MM.1S (cell line): Measurements from ENCODE around the gene RAI1.

Experiments
- DNase-seq: peaks from one replicate; pipeline ENCODE4 v3.0.0-alpha.2; 2015
- H2AFZ ChIP-seq: fragments of 300-600 bp; sonication (generic); 2 replicates; pipeline ENCODE4 v1.6.0; 2016; ENCODE audit warnings: antibody characterized with exemption, low read length
- H3F3A ChIP-seq: fragments of 300-600 bp; sonication (generic); 2 replicates; pipeline ENCODE4 v1.6.1; 2016; ENCODE audit warnings: mild to moderate bottlenecking, antibody characterized with exemption, low read length, moderate library complexity, mixed read lengths; ENCODE audit not compliant: insufficient read depth
- H3K27ac ChIP-seq: fragments of 300-600 bp; sonication (generic); 2 replicates; pipeline ENCODE4 v1.5.1; 2016; ENCODE audit warnings: mild to moderate bottlenecking, low read length
- H3K27me3 ChIP-seq: fragments of 300-600 bp; sonication (generic); replicated peaks from 2 replicates; pipeline ENCODE4 v1.6.0; 2016; ENCODE audit warnings: low read length; ENCODE audit not compliant: insufficient read depth
- H3K36me3 ChIP-seq: fragments of 300-600 bp; sonication (generic); replicated peaks from 2 replicates; pipeline ENCODE4 v1.6.1; 2016; ENCODE audit warnings: mild to moderate bottlenecking, low read length, mixed read lengths; ENCODE audit not compliant: insufficient read depth
- H3K4me1 ChIP-seq: fragments of 300-600 bp; sonication (generic); 2 replicates; pipeline ENCODE4 v1.6.1; 2016; ENCODE audit warnings: low read length, mixed read lengths
- H3K4me2 ChIP-seq: fragments of 300-600 bp; sonication (generic); 2 replicates; pipeline ENCODE4 v1.6.0; 2016; ENCODE audit warnings: low read depth, low read length
- H3K4me3 ChIP-seq: fragments of 300-600 bp; sonication (generic); 2 replicates; pipeline ENCODE4 v1.5.1; 2016; ENCODE audit warnings: low read length, mixed read lengths
- H3K79me2 ChIP-seq: fragments of 300-600 bp; sonication (generic); 2 replicates; pipeline ENCODE4 v1.6.1; 2016; ENCODE audit warnings: mixed run types, low read length, mixed read lengths
- H3K9ac ChIP-seq: fragments of 300-600 bp; sonication (generic); 2 replicates; pipeline ENCODE4 v1.6.1; 2016; ENCODE audit warnings: low read length, mixed read lengths
- H3K9me2 ChIP-seq: fragments of 300-600 bp; sonication (generic); replicated peaks from 2 replicates; pipeline ENCODE4 v1.6.1; 2016; ENCODE audit warnings: mild to moderate bottlenecking, low read length, mixed read lengths; ENCODE audit not compliant: insufficient read depth
- H3K9me3 ChIP-seq: fragments of 300-600 bp; sonication (generic); replicated peaks from 2 replicates; pipeline ENCODE4 v1.6.1; 2016; ENCODE audit warnings: mild to moderate bottlenecking, low read length, mixed read lengths; ENCODE audit not compliant: insufficient read depth
- H4K20me1 ChIP-seq: fragments of 300-600 bp; sonication (generic); 2 replicates; pipeline ENCODE4 v1.6.1; 2016; ENCODE audit warnings: mild to moderate bottlenecking, low read length, moderate library complexity, mixed read lengths; ENCODE audit not compliant: insufficient read depth
- EZH2 ChIP-seq: fragments of 300-600 bp; sonication (generic); optimal IDR thresholded peaks from 2 replicates; pipeline ENCODE3; 2017; ENCODE audit warnings: low read depth, mild to moderate bottlenecking, antibody characterized with exemption, low read length, mixed read lengths
- EZH2phosphoT487 ChIP-seq: fragments of 300-600 bp; sonication (generic); IDR thresholded peaks from 2 replicates; pipeline ENCODE4 v1.6.1; 2018; ENCODE audit warnings: antibody characterized with exemption, low read length
- TF ChIP-seq, protein P1 (sequence below): fragments of 300-600 bp; sonication (generic); IDR thresholded peaks from 2 replicates; pipeline ENCODE4 v1.5.1; 2016; ENCODE audit warnings: antibody characterized with exemption, low read length, mixed read lengths

RAI1 gene

DNA sequence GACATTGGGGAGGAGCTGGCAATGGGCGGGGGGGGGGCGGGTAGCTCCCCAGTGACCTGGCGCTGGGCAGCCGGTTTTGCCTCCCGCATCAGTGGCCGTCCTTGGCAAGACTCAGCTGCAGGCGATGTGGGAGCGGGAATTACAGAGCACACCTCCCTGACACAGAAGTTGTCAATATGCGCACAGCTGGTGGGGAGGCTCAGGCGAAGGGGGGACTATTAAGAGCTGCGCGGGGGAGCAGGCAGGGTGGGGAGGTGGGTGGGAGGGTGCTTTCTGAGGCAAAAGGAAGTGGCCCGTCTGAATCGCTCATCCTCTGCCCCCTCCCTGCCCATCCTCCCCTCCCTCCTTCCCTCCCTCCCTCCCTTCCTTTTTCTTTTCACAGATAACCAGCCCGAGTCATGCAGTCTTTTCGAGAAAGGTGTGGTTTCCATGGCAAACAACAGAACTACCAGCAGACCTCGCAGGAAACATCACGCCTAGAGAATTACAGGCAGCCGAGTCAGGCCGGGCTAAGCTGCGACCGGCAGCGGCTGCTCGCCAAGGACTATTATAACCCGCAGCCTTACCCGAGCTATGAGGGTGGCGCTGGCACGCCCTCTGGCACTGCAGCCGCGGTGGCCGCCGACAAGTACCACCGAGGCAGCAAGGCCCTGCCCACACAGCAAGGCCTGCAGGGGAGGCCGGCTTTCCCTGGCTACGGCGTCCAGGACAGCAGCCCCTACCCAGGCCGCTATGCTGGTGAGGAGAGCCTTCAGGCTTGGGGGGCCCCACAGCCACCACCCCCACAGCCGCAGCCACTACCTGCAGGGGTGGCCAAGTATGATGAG, 111.5 kb downstream of the RAI1 start:
- Histone ChIP-seq H3F3A (no peaks in the 10 kb centered on the region), H3K27me3 (no peaks in the 10 kb centered on the region), H3K4me2 (no peak overlapping the region), H3K4me3 (no peak overlapping the region), H3K36me3 (no peaks in the 10 kb centered on the region), H4K20me1 (no peaks in the 10 kb centered on the region), H3K4me1 (no peaks in the 10 kb centered on the region), H3K79me2 (no peaks in the 10 kb centered on the region), H3K27ac (no peak overlapping the region), H3K9me3 (no peaks in the 10 kb centered on the region), H3K9me2 (no peaks in the 10 kb centered on the region), H3K9ac (no peak overlapping the region), H2AFZ (no peak overlapping the region)
- TF ChIP-seq, protein P1, sequence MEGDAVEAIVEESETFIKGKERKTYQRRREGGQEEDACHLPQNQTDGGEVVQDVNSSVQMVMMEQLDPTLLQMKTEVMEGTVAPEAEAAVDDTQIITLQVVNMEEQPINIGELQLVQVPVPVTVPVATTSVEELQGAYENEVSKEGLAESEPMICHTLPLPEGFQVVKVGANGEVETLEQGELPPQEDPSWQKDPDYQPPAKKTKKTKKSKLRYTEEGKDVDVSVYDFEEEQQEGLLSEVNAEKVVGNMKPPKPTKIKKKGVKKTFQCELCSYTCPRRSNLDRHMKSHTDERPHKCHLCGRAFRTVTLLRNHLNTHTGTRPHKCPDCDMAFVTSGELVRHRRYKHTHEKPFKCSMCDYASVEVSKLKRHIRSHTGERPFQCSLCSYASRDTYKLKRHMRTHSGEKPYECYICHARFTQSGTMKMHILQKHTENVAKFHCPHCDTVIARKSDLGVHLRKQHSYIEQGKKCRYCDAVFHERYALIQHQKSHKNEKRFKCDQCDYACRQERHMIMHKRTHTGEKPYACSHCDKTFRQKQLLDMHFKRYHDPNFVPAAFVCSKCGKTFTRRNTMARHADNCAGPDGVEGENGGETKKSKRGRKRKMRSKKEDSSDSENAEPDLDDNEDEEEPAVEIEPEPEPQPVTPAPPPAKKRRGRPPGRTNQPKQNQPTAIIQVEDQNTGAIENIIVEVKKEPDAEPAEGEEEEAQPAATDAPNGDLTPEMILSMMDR = no peak
- no peak for TF ChIP-seq EZH2
- no peak for TF ChIP-seq EZH2phosphoT487
- no peak for DNase-seq

DNA sequence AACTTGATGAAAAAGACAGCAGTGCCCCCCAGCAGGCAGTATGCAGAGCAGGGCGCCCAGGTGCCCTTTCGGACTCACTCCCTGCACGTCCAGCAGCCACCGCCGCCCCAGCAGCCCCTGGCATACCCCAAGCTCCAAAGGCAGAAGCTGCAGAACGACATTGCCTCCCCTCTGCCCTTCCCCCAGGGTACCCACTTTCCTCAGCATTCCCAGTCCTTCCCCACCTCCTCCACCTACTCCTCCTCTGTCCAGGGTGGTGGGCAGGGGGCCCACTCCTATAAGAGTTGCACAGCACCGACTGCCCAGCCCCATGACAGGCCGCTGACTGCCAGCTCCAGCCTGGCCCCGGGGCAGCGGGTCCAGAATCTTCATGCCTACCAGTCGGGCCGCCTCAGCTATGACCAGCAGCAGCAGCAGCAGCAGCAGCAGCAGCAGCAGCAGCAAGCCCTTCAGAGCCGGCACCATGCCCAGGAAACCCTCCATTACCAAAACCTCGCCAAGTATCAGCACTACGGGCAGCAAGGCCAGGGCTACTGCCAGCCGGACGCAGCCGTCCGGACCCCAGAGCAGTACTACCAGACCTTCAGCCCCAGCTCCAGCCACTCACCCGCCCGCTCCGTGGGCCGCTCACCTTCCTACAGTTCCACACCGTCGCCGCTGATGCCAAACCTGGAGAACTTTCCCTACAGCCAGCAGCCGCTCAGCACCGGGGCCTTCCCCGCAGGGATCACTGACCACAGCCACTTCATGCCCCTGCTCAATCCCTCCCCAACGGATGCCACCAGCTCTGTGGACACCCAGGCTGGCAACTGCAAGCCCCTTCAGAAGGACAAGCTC, 112.3 kb downstream of the RAI1 start:
- no peak overlapping the region for H3K4me2 ChIP-seq
- no peak overlapping the region for H2AFZ ChIP-seq
- H3K4me1 ChIP-seq = no peaks in the 10 kb centered on the region
- no peak for DNase-seq
- H3K79me2 ChIP-seq = no peaks in the 10 kb centered on the region
- TF ChIP-seq EZH2phosphoT487 (no peak), EZH2 (no peak)
- TF ChIP-seq, protein P1 = no peak
- no peak overlapping the region for H3K27ac ChIP-seq
- H3F3A ChIP-seq = no peaks in the 10 kb centered on the region
- no peak overlapping the region for H3K4me3 ChIP-seq
- H3K9ac ChIP-seq = no peak overlapping the region
- no peaks in the 10 kb centered on the region for H4K20me1 ChIP-seq
- no peaks in the 10 kb centered on the region for H3K27me3 ChIP-seq
- no peaks in the 10 kb centered on the region for H3K9me2 ChIP-seq
- H3K36me3 ChIP-seq = no peaks in the 10 kb centered on the region
- no peaks in the 10 kb centered on the region for H3K9me3 ChIP-seq

DNA sequence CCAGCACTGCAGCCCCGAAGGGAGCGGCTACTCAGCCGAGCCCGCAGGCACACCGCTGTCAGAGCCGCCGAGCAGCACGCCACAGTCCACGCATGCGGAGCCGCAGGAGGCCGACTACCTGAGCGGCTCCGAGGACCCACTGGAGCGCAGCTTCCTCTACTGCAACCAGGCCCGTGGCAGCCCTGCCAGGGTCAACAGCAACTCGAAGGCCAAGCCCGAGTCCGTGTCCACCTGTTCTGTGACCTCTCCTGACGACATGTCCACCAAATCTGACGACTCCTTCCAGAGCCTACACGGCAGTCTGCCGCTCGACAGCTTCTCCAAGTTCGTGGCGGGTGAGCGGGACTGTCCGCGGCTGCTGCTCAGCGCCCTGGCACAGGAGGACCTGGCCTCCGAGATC, 113.1 kb downstream of the RAI1 start:
- Histone ChIP-seq H3K27me3 (no peaks in the 10 kb centered on the region), H3K27ac (no peak overlapping the region), H3K9me2 (no peaks in the 10 kb centered on the region), H3K79me2 (no peaks in the 10 kb centered on the region), H4K20me1 (no peaks in the 10 kb centered on the region), H3K4me1 (no peaks in the 10 kb centered on the region), H3K36me3 (no peaks in the 10 kb centered on the region), H3K9ac (no peak overlapping the region), H2AFZ (no peak overlapping the region), H3K4me3 (no peak overlapping the region), H3F3A (no peaks in the 10 kb centered on the region), H3K9me3 (no peaks in the 10 kb centered on the region), H3K4me2 (no peak overlapping the region)
- no peak for DNase-seq
- TF ChIP-seq EZH2 (no peak), EZH2phosphoT487 (no peak)
- TF ChIP-seq, protein P1 = no peak
